GM18868 (cell line): ENCODE results near the gene ETFB.

Experiments
- ATAC-seq: cut with Tn5 transposase; IDR thresholded peaks from one replicate; pipeline ENCODE4 v1.9.1; 2021; ENCODE audit warnings: mild to moderate bottlenecking, moderate library complexity; ENCODE audit not compliant: unreplicated experiment

ETFB gene

GRCh38 chr19:51372649-51373504 lies 6.7 kb upstream of the ETFB start, which contains the start of gene NKG7:
Gene NKG7 (minus strand): TSS chr19:51372654. CDS start chr19:51372535, 119 bp downstream.
- peak; percentile 38 for ATAC-seq

GRCh38 chr19:51372021-51372648 lies 5.9 kb upstream of the ETFB start:
- no peak for ATAC-seq

- ATAC-seq: no peak
Observed at GRCh38 chr19:51371186-51371690, 5.0 kb upstream of the ETFB start.

GRCh38 chr19:51370230-51370629 lies 4.0 kb upstream of the ETFB start:
- ATAC-seq: no peak

- ATAC-seq: no peak
Observed at GRCh38 chr19:51368366-51369282, 2.4 kb upstream of the ETFB start, which contains the start of gene CLDND2. Gene CLDND2 (minus strand): TSS chr19:51369003. CDS start chr19:51368577, 426 bp downstream.

GRCh38 chr19:51367565-51368365 lies 1.6 kb upstream of the ETFB start:
- peak; percentile 78 for ATAC-seq

GRCh38 chr19:51367255-51367564 lies 1.0 kb upstream of the ETFB start:
- peak; percentile 3 for ATAC-seq

- peak; percentile 42 for ATAC-seq
Observed at GRCh38 chr19:51366389-51367254, 434 bp upstream of the ETFB start.

GRCh38 chr19:51365211-51365964 lies 800 bp downstream of the ETFB start:
- ATAC-seq: no peak

- ATAC-seq: no peak
Observed at GRCh38 chr19:51364200-51365106, 1.7 kb downstream of the ETFB start.

- ATAC-seq: no peak
Observed at GRCh38 chr19:51361239-51361638, 4.9 kb downstream of the ETFB start.

GRCh38 chr19:51359294-51359693 lies 6.9 kb downstream of the ETFB start:
- ATAC-seq: no peak

GRCh38 chr19:51357952-51358351 lies 8.2 kb downstream of the ETFB start:
- ATAC-seq: no peak

GRCh38 chr19:51356159-51356801 lies 9.9 kb downstream of the ETFB start:
- no peak for ATAC-seq

GRCh38 chr19:51354742-51355148 lies 11.4 kb downstream of the ETFB start:
- no peak for ATAC-seq

GRCh38 chr19:51354103-51354741 lies 12.0 kb downstream of the ETFB start:
- ATAC-seq: no peak
